OCI-LY7 (cell line): Measurements from ENCODE around the gene RCVRN. TPM values are rescaled to one million over a fixed set of nuclear protein-coding genes. Genes with fewer than 3 reads are reported as not detected.

Experiments
- BruUV-seq: library from RNA; stranded (reverse); fragments of 400-500 nt; replicated peaks from 2 replicates; lab custom pipeline; 2021; lab: Mats Ljungman, UMichigan
- CTCF ChIA-PET: fragments of 300-600 bp; sonication (Branson Sonifier 250); formaldehyde crosslinking; loops from one replicate; lab custom pipeline; 2022; ENCODE audit warnings: antibody characterized with exemption; ENCODE audit not compliant: unreplicated experiment; lab: Charles Lee
- POLR2A ChIA-PET: fragments of 300-600 bp; sonication (Branson Sonifier 250); formaldehyde crosslinking; loops from one replicate; lab custom pipeline; 2022; ENCODE audit warnings: antibody characterized with exemption; lab: Charles Lee
- DNase-seq: peaks from one replicate; pipeline ENCODE4 v3.0.0-alpha.2; 2015; ENCODE audit warnings: low spot score
- H2AFZ ChIP-seq: fragments of 200-600 bp; sonication (generic), shearing (Covaris generic); 2 replicates; pipeline ENCODE4 v1.6.1; 2014; ENCODE audit warnings: mild to moderate bottlenecking, antibody characterized with exemption, low read length, moderate library complexity
- H3K27ac ChIP-seq: fragments of 200-600 bp; sonication (generic); 2 replicates; pipeline ENCODE4 v1.5.1; 2014; ENCODE audit warnings: mixed run types, low read depth, mild to moderate bottlenecking, moderate library complexity, low read length, inconsistent platforms; ENCODE audit not compliant: poor library complexity, severe bottlenecking
- H3K36me3 ChIP-seq: fragments of 200-600 bp; sonication (generic); 2 replicates; pipeline ENCODE4 v1.6.1; 2014; ENCODE audit warnings: mild to moderate bottlenecking, antibody characterized with exemption, low read length, moderate library complexity, mixed read lengths; ENCODE audit not compliant: insufficient read depth
- H3K4me1 ChIP-seq: fragments of 200-600 bp; sonication (generic); 2 replicates; pipeline ENCODE4 v1.5.1; 2014; ENCODE audit warnings: mild to moderate bottlenecking, low read length; ENCODE audit not compliant: insufficient read depth, poor library complexity, severe bottlenecking
- H3K4me2 ChIP-seq: fragments of 200-600 bp; sonication (generic); 2 replicates; pipeline ENCODE4 v1.6.1; 2014; ENCODE audit warnings: mild to moderate bottlenecking, low read length
- H3K4me3 ChIP-seq: fragments of 200-600 bp; sonication (generic); 2 replicates; pipeline ENCODE4 v1.5.1; 2014; ENCODE audit warnings: mild to moderate bottlenecking, low read depth, low read length; ENCODE audit not compliant: poor library complexity, severe bottlenecking
- H3K79me2 ChIP-seq: fragments of 200-600 bp; sonication (generic); 2 replicates; pipeline ENCODE4 v1.6.1; 2016; ENCODE audit warnings: low read depth, mild to moderate bottlenecking, low read length, moderate library complexity, mixed read lengths; ENCODE audit not compliant: insufficient read depth
- H3K9me2 ChIP-seq: fragments of 200-600 bp; sonication (generic); 2 replicates; pipeline ENCODE4 v1.6.1; 2016; ENCODE audit warnings: mild to moderate bottlenecking, low read length, mixed read lengths; ENCODE audit not compliant: insufficient read depth
- H3K9me3 ChIP-seq: fragments of 200-600 bp; sonication (generic); 2 replicates; pipeline ENCODE4 v1.6.1; 2014; ENCODE audit warnings: mild to moderate bottlenecking, mixed run types, low read length, mixed read lengths
- H4K20me1 ChIP-seq: fragments of 200-600 bp; sonication (generic); 2 replicates; pipeline ENCODE4 v1.6.1; 2014; ENCODE audit warnings: mild to moderate bottlenecking, antibody characterized with exemption, low read length, moderate library complexity, mixed read lengths; ENCODE audit not compliant: insufficient read depth
- CTCF ChIP-seq: fragments of 200-600 bp; sonication (generic); conservative IDR thresholded peaks from 2 replicates; pipeline ENCODE4 v1.5.1; 2014; ENCODE audit warnings: mild to moderate bottlenecking, antibody characterized with exemption, low read length, moderate library complexity, mixed read lengths
- EZH2phosphoT487 ChIP-seq: fragments of 200-600 bp; sonication (generic); IDR thresholded peaks from 2 replicates; pipeline ENCODE4 v1.6.1; 2018; ENCODE audit warnings: low read depth, borderline replicate concordance, mild to moderate bottlenecking, mixed run types, antibody characterized with exemption, low read length, moderate library complexity, mixed read lengths
- intact Hi-C: fragments of 100-400 bp; cut with micrococcal nuclease; formaldehyde crosslinking; loops from one replicate; pipeline ENCODE4 v1.10.0; 2022; ENCODE audit not compliant: unreplicated experiment
- total RNA-seq, 2 experiments: library from RNA; depleted of rRNA in 1 of 2; stranded (reverse); fragments of >200 nt in 1 of 2; shearing (Covaris generic) in 1 of 2; gene quantifications; 2 replicates each; pipeline ENCODE4 v1.2.3, GENCODE V29; 2014 to 2022

RCVRN gene
- total RNA-seq, 2 experiments from 2014 or later = not detected

DNA sequence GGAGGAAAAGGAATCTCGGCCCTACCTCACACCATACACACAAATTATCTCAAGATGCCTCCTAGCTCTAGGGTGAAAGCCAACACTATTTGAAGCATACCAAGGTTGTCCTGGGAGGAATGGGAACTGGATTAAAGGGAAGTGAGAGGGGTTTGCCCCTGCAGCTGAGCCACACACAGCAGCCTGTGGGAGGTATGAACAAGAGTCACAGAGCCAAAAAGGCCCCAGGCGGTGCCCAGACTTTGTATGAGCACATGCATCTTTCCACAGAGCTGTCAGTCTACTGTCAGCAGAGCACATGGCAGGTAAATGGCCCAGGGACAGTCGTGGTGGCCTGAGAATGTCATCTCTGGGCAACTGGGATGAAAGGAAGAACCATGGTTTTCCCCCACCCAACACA, 31.0 kb upstream of the RCVRN start:
- BruUV-seq = no TSS peak
- H3K79me2 ChIP-seq = no peaks in the 10 kb centered on the region
- POLR2A ChIA-PET = no interaction called here

GRCh38 chr17:9935408-9935807, 30.3 kb upstream of the RCVRN start:
- no peak overlapping the region for H3K4me3 ChIP-seq
- no peaks in the 10 kb centered on the region for H3K36me3 ChIP-seq
- no TSS peak for BruUV-seq
- H3K9me2 ChIP-seq = no peaks in the 10 kb centered on the region
- no peak overlapping the region for H3K27ac ChIP-seq
- no peak overlapping the region for H3K4me2 ChIP-seq
- intact Hi-C loops = no loop called here
- ChIA-PET POLR2A (interaction anchor here (0.5 kb wide), 1 partner anchor 683 kb away, joined by 8 read pairs; no protein-coding TSS in a partner anchor), CTCF (no interaction called here)
- no peak for TF ChIP-seq CTCF
- TF ChIP-seq EZH2phosphoT487 = no peak
- H2AFZ ChIP-seq = no peak overlapping the region
- no peaks in the 10 kb centered on the region for H3K4me1 ChIP-seq
- no peaks in the 10 kb centered on the region for H3K79me2 ChIP-seq
- H3K9me3 ChIP-seq = no peaks in the 10 kb centered on the region
- no peaks in the 10 kb centered on the region for H4K20me1 ChIP-seq
- no peak for DNase-seq

More for the DNA sequence above, 31.0 kb upstream of the RCVRN start:
- CTCF ChIA-PET = no interaction called here
- TF ChIP-seq CTCF = no peak
- no peak for TF ChIP-seq EZH2phosphoT487
- DNase-seq = no peak
- Histone ChIP-seq H3K4me1 (no peaks in the 10 kb centered on the region), H3K9me3 (no peaks in the 10 kb centered on the region), H2AFZ (no peak overlapping the region), H3K4me2 (no peak overlapping the region), H4K20me1 (no peaks in the 10 kb centered on the region), H3K9me2 (no peaks in the 10 kb centered on the region), H3K36me3 (no peaks in the 10 kb centered on the region), H3K27ac (no peak overlapping the region), H3K4me3 (no peak overlapping the region)
- intact Hi-C loops = no loop called here

DNA sequence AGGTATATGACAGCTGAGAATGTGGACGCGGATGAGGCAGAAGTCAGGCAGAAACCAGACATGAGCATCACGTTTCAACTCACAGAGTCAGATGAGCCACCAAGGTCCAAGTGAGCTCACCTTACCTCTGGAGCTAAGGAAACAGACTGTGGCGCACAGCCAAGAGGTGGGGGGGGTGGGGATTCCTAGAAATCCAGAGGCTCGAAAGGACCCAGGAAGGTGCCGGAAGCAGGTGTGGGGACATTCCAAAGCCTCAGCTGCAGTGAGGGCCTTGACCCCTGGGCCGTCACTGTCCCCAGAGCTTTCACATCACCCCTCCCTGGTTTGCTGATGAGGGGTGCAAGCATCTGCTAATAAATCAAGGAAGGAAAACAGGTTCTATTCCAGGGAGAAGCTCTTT, 29.3 kb upstream of the RCVRN start:
- no peak overlapping the region for H3K4me3 ChIP-seq
- intact Hi-C loops = no loop called here
- no peak overlapping the region for H3K27ac ChIP-seq
- H2AFZ ChIP-seq = no peak overlapping the region
- TF ChIP-seq CTCF (no peak), EZH2phosphoT487 (no peak)
- no peaks in the 10 kb centered on the region for H4K20me1 ChIP-seq
- ChIA-PET CTCF (interaction anchor here (0.7 kb wide), 1 partner anchor 153 kb away, joined by 11 read pairs; no protein-coding TSS in a partner anchor), POLR2A (interaction anchor here (0.6 kb wide), 1 partner anchor 297 kb away, joined by 5 read pairs; no protein-coding TSS in a partner anchor)
- no peaks in the 10 kb centered on the region for H3K4me1 ChIP-seq
- H3K9me3 ChIP-seq = no peaks in the 10 kb centered on the region
- no peaks in the 10 kb centered on the region for H3K79me2 ChIP-seq
- no peak overlapping the region for H3K4me2 ChIP-seq
- H3K9me2 ChIP-seq = no peaks in the 10 kb centered on the region
- no peaks in the 10 kb centered on the region for H3K36me3 ChIP-seq
- DNase-seq = no peak
- BruUV-seq = no TSS peak
